GM18867 (cell line): ENCODE measurements around the gene TDRD3.
A peak's percentile ranks its signal among the peaks of the same experiment; 100 is the strongest.

ENCODE experiments used
- ATAC-seq: cut with Tn5 transposase; IDR thresholded peaks from one replicate; pipeline ENCODE4 v1.9.1; 2021; ENCODE audit warnings: mild to moderate bottlenecking, moderate library complexity; ENCODE audit not compliant: unreplicated experiment

The TDRD3 gene

DNA sequence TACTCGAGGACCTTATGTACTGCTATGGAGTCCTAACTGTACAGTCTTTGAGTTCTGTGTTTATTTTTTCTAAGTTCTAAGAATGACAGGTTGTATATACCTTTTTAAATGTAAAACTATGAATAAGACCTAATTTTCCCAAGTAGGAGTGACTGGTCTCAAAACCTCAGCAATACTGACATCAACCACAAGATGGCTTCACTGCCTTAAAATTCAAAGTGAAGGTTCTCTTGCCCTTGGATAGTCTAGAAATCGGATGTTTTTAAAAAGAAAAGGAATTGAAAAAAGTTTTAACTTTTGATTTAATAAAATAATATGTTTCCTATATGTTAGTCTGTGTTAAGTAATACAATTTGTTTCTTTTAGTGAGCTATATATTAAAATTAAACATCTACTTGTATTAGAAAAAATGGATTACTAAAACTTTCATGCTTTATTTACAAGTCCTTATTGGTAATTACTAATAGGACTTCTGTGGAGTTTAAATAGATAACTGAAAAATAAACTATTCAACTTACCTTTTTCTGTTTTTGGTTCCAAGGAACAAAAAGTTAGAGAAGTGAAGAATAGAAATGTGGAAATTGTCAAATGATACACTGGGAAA, 52.0 kb downstream of the TDRD3 start:
- ATAC-seq, result peak; percentile 85

DNA sequence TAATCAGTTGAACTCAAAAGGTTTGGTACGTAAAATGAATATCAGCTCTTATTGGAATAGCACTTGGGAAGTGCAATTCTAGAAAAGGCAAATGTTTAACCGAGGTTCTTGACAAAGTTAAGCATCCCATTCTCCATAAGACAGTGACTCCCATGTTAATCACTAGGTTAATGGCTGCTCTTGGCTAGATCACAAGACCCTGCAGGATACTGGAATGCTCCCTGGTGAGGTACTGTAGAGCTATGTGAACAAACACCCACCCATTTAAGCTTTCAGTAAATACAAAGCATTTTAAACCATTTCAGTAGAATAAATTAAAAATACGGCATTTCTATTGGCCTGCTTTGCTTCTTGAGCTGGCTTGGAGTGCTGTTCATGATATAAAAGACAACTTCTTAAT, 56.5 kb downstream of the TDRD3 start:
- ATAC-seq, result no peak

DNA sequence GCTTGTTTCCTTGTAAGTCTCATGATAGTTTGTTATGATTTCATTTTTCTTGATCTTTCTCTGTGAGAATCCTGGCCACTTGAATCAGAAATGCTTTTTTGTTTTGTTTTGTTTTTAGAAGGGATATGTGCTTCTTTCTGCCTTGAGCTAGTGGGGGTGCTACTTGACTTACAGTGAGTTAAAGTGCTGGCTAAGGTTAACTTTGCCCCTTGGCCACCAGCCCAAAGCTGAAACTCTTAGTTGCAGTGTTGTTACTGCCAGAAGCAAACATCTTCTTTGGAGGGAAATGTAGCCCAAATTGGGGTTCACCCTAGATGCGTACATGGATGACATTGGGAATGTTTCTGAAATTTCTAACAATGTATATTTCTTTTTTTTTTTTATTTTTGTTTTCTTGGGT, 57.4 kb downstream of the TDRD3 start:
- no peak for ATAC-seq

DNA sequence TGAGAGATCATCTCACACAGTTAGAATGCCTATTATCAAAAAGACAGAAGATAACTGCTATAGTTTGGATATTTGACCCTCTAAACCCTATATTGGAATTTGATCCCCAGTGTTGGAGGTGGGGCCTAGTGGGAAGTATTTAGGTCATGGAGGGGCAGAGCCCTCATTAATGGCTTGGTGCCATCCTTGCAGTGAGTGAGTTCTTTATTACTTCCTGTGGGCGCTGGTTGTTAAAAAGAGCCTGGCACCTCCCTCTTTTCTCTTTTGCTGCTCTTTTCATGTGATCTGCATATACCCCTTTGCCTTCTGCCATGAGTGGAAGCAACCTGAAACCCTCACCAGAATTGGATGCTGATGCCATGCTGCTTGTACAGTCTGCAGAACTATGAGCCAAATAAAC, 66.8 kb downstream of the TDRD3 start:
- no peak for ATAC-seq

DNA sequence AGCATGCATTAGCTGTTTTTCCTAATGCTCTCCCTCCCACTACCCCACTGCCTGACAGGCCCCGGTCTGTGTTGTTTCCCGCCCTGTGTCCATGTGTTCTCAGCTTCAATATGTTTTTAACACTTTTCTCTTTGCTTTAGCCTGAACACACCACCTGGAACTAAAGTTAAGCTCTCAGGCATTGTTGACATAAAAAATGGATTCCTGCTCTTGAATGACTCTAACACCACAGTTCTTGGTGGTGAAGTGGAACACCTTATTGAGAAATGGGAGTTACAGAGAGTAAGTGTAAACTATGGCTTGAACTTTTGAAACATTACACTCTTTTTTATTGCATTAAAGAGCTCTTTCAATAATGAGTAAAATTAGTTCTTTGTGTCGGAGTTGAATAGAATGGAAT, 70.1 kb downstream of the TDRD3 start:
- ATAC-seq, result no peak

DNA sequence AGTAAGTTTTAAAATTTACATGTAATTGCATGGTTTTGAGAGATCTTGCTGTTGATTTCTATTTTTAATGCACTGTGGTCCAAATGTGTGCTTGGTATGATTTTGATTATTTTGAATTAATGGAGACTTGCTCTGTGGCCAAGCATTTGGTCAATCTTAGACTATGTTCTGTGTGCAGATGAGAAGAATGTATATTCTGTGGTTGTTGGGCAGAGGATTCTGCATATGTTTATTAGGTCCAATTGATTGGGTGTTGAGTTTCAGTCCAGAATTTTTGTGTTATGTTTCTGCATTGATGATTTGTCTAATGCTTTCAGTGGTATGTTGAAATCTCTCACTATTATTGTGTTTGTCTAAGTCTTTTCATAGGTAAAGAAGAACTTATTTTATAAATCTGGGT, 82.3 kb downstream of the TDRD3 start:
- ATAC-seq, result no peak

DNA sequence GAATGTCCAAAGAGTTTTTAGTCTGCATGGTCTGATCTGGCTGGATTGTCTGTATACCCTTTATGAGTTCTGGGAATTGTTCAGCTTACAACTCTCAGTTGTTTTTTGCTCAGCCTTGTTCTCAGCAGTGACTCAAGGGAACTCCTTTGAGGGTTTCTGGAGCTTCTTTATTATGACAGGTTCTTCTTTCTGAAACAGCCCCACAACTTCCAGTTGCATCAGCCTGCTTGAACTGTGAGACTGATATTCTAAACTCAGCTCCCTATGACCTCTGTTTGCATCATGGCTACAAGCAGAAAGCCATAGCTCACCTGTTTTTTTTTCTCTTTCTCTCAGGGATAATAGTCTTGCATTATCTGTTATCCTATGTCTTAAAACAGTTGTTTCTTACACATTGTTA, 85.0 kb downstream of the TDRD3 start:
- ATAC-seq, result no peak

DNA sequence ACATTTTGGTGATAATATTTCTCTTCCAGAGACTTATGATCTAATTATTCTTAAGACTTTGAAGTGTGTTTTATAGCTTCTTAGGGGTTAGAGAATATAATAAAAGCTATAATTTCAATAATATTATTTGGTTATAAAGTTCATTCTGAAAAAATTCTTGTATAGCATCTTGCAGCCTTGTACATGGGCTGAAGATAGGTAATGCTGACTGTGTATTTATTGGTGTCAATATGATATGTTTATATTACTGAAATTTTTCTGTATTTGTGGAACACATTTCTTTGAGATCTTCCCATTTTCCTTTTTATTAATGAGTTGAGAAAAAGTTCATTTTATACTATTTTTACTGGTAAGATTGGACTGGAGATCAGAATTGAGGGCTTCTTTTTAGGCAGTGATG, 87.8 kb downstream of the TDRD3 start:
- no peak for ATAC-seq

DNA sequence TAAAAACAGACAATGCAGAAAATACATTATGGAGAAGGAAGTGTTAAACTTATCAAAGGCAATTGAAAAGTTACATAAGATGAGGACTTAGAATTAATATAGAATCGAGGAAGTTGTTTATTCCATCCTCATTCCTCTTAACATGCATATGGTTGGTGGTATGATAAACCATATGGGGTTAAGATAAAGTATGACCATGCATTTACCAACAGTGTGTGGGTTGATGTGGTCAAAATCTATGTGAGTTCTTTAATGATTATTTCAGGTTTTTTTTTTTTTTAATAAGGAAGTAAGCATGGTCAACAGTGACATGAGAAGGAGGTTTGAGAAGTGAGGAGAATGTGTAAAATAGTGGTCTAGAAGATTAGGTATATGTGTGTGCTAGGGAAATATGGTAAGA, 94.5 kb downstream of the TDRD3 start:
- ATAC-seq, result no peak

DNA sequence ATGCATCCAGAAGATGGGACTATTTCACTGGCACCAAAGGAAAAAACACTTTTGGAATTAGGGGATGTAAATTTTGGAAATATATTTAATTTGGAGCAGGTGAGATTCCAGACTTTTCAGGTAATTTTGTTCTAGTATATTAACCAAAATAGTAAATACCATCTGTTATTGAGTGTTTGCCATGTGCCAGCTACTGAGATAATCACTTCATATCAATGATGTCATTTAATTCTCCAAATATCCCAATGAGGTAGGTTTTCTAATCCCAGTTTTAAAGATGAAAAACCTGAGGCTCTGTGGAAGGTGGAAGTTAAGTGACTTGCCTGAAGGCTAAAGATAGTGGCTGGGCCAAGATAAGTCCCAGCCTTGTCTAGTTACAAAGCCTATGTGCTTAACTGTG, 95.2 kb downstream of the TDRD3 start:
- ATAC-seq, result no peak

DNA sequence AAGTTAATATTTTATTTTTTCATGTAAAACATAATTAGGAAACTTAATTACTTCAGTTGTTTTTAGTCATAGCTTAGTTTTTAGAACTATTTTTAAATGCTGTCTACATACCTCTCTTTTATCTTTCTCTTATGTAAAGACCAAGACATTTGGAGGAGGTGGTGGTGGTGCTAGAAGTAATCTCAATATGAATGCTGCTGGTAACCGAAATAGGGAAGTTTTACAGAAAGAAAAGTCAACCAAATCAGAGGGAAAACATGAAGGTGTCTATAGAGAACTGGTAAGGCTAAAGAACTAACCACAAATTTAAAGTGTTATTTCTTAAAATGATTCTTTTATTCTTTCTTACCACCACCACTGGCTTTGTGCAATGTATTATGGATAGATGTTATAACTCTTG, 97.3 kb downstream of the TDRD3 start:
- peak; percentile 76 for ATAC-seq

DNA sequence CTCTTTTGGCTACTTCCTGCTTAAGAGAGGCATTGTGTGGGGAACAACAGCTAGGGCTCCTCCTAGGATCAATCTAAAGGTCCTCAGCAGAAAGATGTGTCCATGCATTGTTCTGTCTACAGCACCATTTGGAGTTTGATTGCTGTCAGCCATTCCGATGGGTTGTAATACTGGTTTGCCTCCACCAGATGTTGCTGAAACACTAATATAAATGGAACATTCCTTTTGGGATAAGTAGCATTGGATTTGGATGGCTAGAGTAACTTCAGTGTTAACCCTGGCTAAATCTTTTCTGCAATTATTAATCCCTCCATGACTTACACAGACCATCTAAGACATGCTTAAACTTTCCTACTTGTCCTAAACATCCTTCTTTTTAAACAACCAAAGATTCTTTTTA, 104.2 kb downstream of the TDRD3 start:
- no peak for ATAC-seq

DNA sequence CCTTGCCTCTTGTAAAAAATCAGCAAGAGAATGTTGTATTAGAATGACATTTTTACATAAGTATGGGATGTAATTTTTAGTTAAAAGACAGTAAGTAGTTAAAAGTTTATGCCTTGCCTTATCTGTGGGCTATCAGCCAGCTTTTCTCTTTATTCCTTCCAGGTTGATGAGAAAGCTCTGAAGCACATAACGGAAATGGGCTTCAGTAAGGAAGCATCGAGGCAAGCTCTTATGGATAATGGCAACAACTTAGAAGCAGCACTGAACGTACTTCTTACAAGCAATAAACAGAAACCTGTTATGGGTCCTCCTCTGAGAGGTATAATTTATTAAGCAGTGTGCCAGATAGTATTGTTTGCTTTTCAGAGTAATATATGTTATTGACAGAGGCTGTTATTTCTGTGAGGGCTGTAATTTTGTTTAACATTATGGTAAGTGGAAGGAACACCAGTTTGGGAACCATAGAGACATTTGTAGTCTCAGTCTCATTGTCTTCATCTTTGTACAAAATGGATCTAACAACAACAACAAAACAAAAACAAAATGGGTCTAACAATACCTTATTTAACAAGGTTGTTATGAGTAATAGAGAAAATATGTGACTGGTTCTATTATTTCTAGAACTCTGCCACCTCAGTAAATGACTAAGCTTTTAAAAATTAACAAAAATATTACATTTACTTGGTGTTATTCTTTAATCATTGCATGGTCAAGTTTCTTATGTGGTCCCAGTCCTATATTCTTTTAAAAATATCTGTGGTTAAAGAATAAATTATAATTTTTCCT, 112.8 kb downstream of the TDRD3 start:
- ATAC-seq, result no peak

DNA sequence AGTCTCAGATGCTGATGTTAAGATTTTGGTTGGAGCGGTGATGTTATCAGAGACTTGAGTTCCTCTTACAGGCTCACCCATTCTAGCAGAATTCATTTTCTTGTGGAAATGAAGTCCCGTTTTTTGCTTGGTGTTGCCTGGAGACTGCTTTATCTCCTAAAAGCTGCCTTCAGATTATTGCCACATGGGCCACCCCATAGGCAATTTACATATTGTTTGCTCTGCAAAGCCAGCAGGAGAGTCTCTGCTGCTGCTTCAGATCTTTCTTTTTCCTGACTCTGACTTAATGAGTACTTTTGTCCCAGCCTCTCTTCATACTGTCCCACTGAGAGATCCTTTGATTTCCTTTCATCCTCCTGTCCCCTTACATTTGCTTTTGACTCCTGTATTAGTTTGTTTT, 114.6 kb downstream of the TDRD3 start:
- no peak for ATAC-seq

DNA sequence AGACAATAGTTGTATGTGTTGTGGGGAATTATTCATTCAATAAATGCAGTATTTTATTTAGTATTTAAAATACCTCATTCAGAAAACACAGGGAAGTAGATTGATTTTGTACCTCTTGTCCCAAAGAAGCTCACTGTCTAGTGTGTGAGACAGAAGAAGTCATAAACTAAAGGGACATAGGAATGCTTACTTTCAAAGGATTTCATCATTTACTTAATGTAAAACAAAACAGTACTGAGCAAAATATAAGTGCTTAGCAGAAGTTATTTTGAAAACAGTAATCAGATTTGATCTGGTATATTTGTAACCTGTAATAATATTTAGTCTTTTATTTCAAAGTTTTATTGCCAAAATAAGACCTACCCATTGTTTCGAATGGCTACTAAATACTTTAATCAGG, 117.9 kb downstream of the TDRD3 start:
- ATAC-seq, result no peak

DNA sequence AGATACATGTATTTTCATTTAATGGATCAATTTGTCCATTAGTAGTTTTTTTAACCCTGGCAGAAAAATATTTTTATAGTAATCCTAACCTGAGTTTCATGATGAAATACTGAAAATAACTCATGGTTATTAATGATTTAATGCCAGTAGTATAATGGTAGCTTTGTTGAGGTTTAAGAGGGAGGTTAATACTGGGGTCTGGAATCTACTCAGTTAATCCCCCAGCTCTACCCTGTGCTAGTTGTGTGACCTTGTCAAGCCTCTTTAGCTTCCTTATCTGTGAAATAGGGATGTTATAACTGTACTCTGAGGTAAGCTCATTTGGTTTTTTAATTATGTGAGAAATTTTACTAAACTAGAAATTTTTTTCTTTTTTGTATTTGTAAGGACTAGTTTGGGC, 122.5 kb downstream of the TDRD3 start:
- no peak for ATAC-seq

DNA sequence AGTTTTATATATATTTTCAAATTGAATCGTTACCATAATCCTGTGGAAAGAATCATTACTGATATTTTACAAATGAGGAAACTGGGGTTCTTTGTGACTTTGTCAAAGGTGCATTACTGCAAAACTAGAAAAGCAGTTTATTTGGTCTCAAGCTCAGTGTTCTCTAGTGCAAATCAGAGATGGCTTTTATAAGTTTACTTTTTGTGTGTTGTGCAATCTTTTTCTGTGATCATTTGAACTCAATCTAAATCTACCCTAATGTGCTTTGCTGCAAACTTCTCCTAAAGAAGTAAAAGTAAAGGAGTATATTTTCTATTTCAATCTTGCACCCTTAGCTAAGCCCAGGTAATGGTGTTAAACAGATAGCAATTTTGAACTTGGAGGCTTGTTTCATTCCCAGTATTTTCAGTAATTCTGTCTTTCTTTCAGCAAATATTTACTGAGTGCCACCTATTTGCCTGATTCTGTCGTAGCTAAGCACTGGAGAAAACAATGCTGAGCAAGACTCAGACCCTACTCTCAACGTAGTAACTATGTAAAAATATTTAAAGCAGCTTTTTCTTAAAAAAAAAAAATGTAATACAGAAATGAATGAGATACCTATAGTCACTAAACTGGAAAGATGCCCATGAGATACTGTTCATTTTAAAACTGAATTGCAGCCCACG, 124.0 kb downstream of the TDRD3 start:
- no peak for ATAC-seq

DNA sequence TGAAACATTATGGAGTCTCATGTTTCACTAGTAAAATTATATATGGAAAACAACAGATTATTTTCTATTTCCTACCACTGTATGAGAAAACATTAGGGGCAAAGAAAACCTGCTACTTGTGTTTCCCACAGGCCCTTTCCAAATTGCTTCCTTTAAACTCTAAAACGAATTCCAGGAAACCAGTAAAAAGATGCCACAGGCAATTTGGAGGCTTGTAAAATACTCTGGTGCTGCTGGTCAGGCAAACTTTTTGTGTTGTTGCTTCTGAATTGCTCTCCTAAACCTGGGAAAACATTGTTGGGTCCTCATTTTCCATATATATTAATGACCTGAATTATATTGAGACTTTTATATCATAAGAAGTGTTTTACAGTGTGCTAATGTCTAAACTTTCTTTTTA, 141.5 kb downstream of the TDRD3 start:
- no peak for ATAC-seq

DNA sequence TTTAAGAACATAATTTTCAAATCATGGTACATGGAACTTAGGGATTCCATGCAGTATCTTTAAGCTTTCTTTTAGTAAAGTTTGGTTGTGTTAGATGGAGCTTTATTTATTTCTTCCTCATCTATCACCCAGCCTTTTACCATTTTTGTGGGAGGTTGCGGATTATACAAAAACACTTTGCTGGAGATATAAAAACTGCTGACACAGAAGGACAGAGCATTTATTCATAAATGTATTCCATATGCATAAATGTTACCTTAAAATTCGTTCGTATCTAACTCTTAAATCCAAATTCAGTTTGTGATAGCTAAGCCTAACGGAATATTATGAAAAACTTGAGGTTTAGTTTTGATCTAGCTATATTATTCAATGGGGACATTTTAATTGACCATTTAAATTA, 143.3 kb downstream of the TDRD3 start:
- no peak for ATAC-seq

DNA sequence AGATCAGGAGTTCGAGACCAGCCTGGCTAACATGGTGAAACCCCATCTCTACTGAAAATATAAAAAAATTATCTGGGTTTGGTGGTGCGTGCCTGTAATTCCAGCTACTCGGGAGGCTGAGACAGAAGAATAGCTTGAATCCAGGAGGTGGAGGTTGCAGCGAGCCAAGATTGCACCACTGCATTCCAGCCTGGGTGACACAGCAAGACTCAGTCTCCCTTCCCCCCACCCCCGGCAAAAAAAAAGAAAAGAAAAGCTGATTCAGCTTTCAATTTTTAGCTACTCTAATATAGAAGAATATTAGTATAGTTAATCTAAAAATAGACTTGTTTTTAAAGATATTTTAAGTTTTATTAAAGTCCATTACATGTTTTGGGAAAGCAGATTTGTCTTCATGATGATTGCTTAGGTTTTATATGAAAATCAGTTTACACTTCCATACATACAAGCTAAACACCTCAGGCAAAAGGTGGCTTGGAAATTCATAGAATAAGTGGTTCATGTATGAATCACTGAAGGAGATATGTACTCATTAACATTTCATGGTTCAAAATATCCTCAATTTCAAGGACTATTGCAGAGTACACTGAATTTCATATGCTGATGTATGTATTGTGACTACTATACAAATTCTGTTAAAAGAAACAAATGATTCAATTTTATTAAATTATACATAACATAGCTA, 165.2 kb downstream of the TDRD3 start:
- ATAC-seq, result no peak

DNA sequence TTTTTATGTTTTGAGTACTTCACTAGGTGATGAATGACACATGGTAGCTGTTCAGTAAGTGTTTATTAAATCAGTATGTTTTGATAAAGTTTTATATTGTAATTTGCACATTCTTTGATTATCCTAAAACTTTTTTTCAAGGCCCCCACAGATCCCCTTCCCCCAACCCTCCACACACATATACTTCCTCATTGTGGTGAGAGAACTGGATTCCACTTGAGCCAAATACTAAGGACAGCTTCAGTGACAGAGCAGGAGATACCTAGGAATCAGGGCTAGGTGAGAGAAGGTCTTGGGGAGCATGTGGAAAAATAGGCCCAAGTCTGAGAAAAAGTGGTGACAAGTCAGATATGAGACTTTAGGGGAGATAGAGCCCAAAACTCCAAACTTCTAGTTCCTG, 174.6 kb downstream of the TDRD3 start:
- no peak for ATAC-seq
